ENCODE measurements around the gene BMPR1B. TPM values are rescaled to one million over a fixed set of nuclear protein-coding genes. Genes with fewer than 3 reads are reported as not detected.

BMPR1B gene
- total and polyA plus RNA-seq, 2 of the 4 experiments (the other 2 are of a cell fraction), result 0.24 to 0.90 TPM

- TF ChIP-seq RFX5 (IDR thresholded peaks at IDR 0.05; ENCODE audit: low read depth, low read length), result no peak
- no peak for TF ChIP-seq CEBPB (IDR thresholded peaks at IDR 0.05; ENCODE audit: low read depth, low read length)
- no peak for TF ChIP-seq BHLHE40 (IDR thresholded peaks at IDR 0.05; ENCODE audit: low read depth, low read length)
- no peak for TF ChIP-seq FOS (IDR thresholded peaks at IDR 0.05; ENCODE audit: low read depth, low read length)
- no peak for TF ChIP-seq MAZ (IDR thresholded peaks at IDR 0.05; ENCODE audit: borderline replicate concordance, low read depth, low read length)
Measured at GRCh38 chr4:95191537-95191936, 433.8 kb downstream of the BMPR1B start.

More at GRCh38 chr4:95191537-95191936, 433.8 kb downstream of the BMPR1B start:
- Histone ChIP-seq H2BK5ac (ENCODE audit: low read depth, low read length, poor library complexity, severe bottlenecking) (no peak overlapping the region), H2AFZ (replicated peaks; ENCODE audit: low read length, poor library complexity) (no peak overlapping the region), H3K27me3 (ENCODE audit: control insufficient read depth, insufficient read depth, low read length) (peaks cover 2% of the 10 kb centered on the region; the same call in 1 of the 2 replicates), H3K9me3 (ENCODE audit: control insufficient read depth, insufficient read depth, low read length) (no peaks in the 10 kb centered on the region), H3K4me2 (ENCODE audit: low read depth, low read length) (no peak overlapping the region), H4K5ac (ENCODE audit: low read depth, low read length) (no peak overlapping the region), H3K14ac (replicated peaks; ENCODE audit: low read depth, low read length) (no peak overlapping the region), H4K91ac (ENCODE audit: insufficient read depth, low read depth, low read length) (no peak overlapping the region), H3K4me1 (ENCODE audit: control insufficient read depth, insufficient read depth, low read length) (no peaks in the 10 kb centered on the region), H3K36me3 (ENCODE audit: control insufficient read depth, insufficient read depth, low read length) (no peaks in the 10 kb centered on the region), H3K4me3 (ENCODE audit: insufficient read depth, low read depth, low read length) (no peak overlapping the region), H2BK120ac (ENCODE audit: low read depth, low read length) (no peak overlapping the region), H2BK20ac (ENCODE audit: low read depth, low read length) (no peak overlapping the region), H2AK9ac (replicated peaks; ENCODE audit: low read depth, low read length, poor library complexity) (no peak overlapping the region), H3K9ac (ENCODE audit: low read depth, low read length) (no peak overlapping the region), H4K20me1 (ENCODE audit: insufficient read depth, low read length) (no peaks in the 10 kb centered on the region), H4K8ac (ENCODE audit: low read depth in 2 of 2, low read length in 2 of 2) (no peak overlapping the region), H2BK15ac (ENCODE audit: low read depth, low read length) (no peak overlapping the region), H3K27ac (ENCODE audit: insufficient read depth, low read length) (no peak overlapping the region), H2AK5ac (ENCODE audit: low read depth, low read length) (no peak overlapping the region), H3K23ac (ENCODE audit: low read depth, low read length) (no peak overlapping the region), H3K4ac (ENCODE audit: low read depth, low read length) (no peak overlapping the region), H3K18ac (ENCODE audit: low read depth, low read length) (no peak overlapping the region), H3K9me1 (ENCODE audit: insufficient read depth, low read length) (no peaks in the 10 kb centered on the region), H3K56ac (ENCODE audit: extremely low read depth, insufficient read depth, low read length) (no peak overlapping the region), H3K79me1 (ENCODE audit: low read depth in 1 of 2, low read length in 2 of 2) (no peaks in the 10 kb centered on the region)
- POLR2A ChIA-PET (ENCODE audit: unreplicated experiment), result no interaction called here
- in situ Hi-C loops (cut with MboI; ENCODE audit: low sequenced_read_pairs), result no loop called here
- dilution Hi-C loops (cut with HindIII; ENCODE audit: low sequenced_read_pairs, unreplicated experiment), result no loop called here
- ATAC-seq (ENCODE audit: low read depth) (no peak), DNase-seq (no peak)
- 100% methylated on average over 3 of the region's 3 CpGs; no CpG with 5 or more reads in 1 of the 2 experiments for WGBS, 2 experiments (ENCODE audit: extremely low coverage in 2 of 2, insufficient read length in 1 of 2)
- no TSS peak for BruUV-seq (replicated peaks)
- CTCF ChIA-PET, result no interaction called here
- intact Hi-C loops (cut with micrococcal nuclease), result no loop called here

Data from IMR-90 (cell line).